HEK293T (cell line): ENCODE measurements around the gene NEIL3.

ENCODE experiments used
- ARNT ChIP-seq: fragments of 450-650 bp; IDR thresholded peaks from 2 replicates; pipeline ENCODE4 v1.6.1; 2017; ENCODE audit warnings: mild to moderate bottlenecking
- BHLHE40 ChIP-seq: fragments of 450-650 bp; IDR thresholded peaks from 2 replicates; pipeline ENCODE4 v1.6.1; 2016; ENCODE audit warnings: mild to moderate bottlenecking, moderate library complexity, borderline replicate concordance
- CTBP1 ChIP-seq: fragments of 450-650 bp; IDR thresholded peaks from 2 replicates; pipeline ENCODE4 v1.6.1; 2016; ENCODE audit warnings: borderline replicate concordance
- FOXA1 ChIP-seq: fragments of 450-650 bp; IDR thresholded peaks from 2 replicates; pipeline ENCODE4 v1.6.1; 2016; ENCODE audit warnings: mild to moderate bottlenecking
- FOXM1 ChIP-seq: fragments of 450-650 bp; IDR thresholded peaks from 2 replicates; pipeline ENCODE4 v1.6.1; 2017; ENCODE audit warnings: mild to moderate bottlenecking, borderline replicate concordance
- HDGF ChIP-seq: fragments of 450-650 bp; IDR thresholded peaks from 2 replicates; pipeline ENCODE4 v1.6.1; 2017; ENCODE audit warnings: antibody characterized with exemption, borderline replicate concordance
- LEF1 ChIP-seq: fragments of 450-650 bp; IDR thresholded peaks from 2 replicates; pipeline ENCODE4 v1.6.1; 2017; ENCODE audit warnings: mild to moderate bottlenecking, borderline replicate concordance
- SP1 ChIP-seq: fragments of 450-650 bp; IDR thresholded peaks from 2 replicates; pipeline ENCODE4 v1.6.1; 2017
- TARDBP ChIP-seq: fragments of 450-650 bp; IDR thresholded peaks from 2 replicates; pipeline ENCODE4 v1.6.1; 2016
- TF ChIP-seq, protein P1 (sequence below): fragments of 450-650 bp; IDR thresholded peaks from 2 replicates; pipeline ENCODE4 v1.6.1; 2016

DNA sequence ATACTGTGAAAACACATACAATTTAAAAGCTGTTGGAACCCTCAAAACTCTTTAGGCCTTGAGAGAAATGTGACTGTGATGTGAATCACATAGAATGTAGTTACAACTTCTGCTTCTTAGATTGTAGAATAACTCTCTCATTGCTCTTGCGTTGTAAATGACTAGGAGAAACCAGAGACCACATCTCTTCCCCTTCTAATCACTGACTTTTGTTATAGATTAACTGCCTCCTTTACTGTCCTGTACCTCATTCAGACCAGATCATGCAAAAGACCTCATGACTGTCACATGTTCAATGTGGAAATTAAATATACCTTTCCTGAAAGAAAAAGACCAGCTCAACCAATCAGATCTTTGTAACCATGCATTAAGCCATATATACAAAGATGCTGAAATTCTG lies 43.2 kb upstream of the NEIL3 start:
- TF ChIP-seq CTBP1 (no peak), FOXM1 (no peak), FOXA1 (no peak), SP1 (no peak), TARDBP (no peak), HDGF (no peak), BHLHE40 (no peak), ARNT (no peak), LEF1 (no peak)
- TF ChIP-seq, protein P1, sequence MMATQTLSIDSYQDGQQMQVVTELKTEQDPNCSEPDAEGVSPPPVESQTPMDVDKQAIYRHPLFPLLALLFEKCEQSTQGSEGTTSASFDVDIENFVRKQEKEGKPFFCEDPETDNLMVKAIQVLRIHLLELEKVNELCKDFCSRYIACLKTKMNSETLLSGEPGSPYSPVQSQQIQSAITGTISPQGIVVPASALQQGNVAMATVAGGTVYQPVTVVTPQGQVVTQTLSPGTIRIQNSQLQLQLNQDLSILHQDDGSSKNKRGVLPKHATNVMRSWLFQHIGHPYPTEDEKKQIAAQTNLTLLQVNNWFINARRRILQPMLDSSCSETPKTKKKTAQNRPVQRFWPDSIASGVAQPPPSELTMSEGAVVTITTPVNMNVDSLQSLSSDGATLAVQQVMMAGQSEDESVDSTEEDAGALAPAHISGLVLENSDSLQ: no peak
